Gastroesophageal sphincter (tissue), 4 donors: ENCODE measurements around the gene BCLAF1. TPM values are rescaled to one million over a fixed set of nuclear protein-coding genes. Genes with fewer than 3 reads are reported as not detected.

Experiments
- ATAC-seq: fragments of 150-250 bp; one replicate; pipeline ENCODE4 v1.9.1; 2016; ENCODE audit warnings: mild to moderate bottlenecking, moderate library complexity
- H3K27ac ChIP-seq, 4 donors: fragments of 200-600 bp; sonication (generic) in 3 of 4; 1 replicate in 3 of 4; 2 replicates in 1 of 4; pipeline ENCODE4 v1.5.1; 2016 to 2019
- H3K27me3 ChIP-seq: fragments of 200-600 bp; sonication (generic); one replicate; pipeline ENCODE4 v1.5.1; 2019
- H3K36me3 ChIP-seq, 2 donors: fragments of 200-600 bp; sonication (generic); one replicate each; pipeline ENCODE4 v1.5.1; 2019; ENCODE audit warnings: control low read depth in 1 of 2
- H3K4me1 ChIP-seq, 3 donors: fragments of 200-600 bp; sonication (generic); 1 replicate in 2 of 3; 2 replicates in 1 of 3; pipeline ENCODE4 v1.5.1; 2016 to 2019; ENCODE audit warnings: control low read depth in 2 of 3
- H3K4me3 ChIP-seq, 2 donors: fragments of 200-600 bp; sonication (generic); one replicate each; pipeline ENCODE4 v1.5.1; 2019; ENCODE audit warnings: mild to moderate bottlenecking in 1 of 2, moderate library complexity in 1 of 2
- H3K9me3 ChIP-seq, 3 donors: fragments of 200-600 bp; sonication (generic); one replicate each; pipeline ENCODE4 v1.5.1; 2017 to 2019; ENCODE audit warnings: control low read depth in 2 of 3
- CTCF ChIP-seq, 4 experiments: fragments of 200-600 bp in 2 of 4; fragments of 450-650 bp in 2 of 4; sonication (generic) in 1 of 4; IDR thresholded peaks; one replicate each; pipeline ENCODE4 v1.5.1; 2017 to 2019; ENCODE audit warnings: antibody characterized with exemption in 4 of 4, mild to moderate bottlenecking in 2 of 4, moderate library complexity in 2 of 4
- EP300 ChIP-seq: sonication (generic); formaldehyde crosslinking; IDR thresholded peaks from one replicate; pipeline ENCODE4 v1.6.1; 2017; ENCODE audit warnings: antibody characterized with exemption, mild to moderate bottlenecking
- POLR2A ChIP-seq, 2 donors: fragments of 450-650 bp; IDR thresholded peaks; one replicate each; pipeline ENCODE4 v1.6.1; 2017; ENCODE audit warnings: antibody characterized with exemption in 2 of 2, mild to moderate bottlenecking in 2 of 2, moderate library complexity in 1 of 2
- POLR2AphosphoS5 ChIP-seq: sonication (generic); formaldehyde crosslinking; IDR thresholded peaks from one replicate; pipeline ENCODE4 v1.6.1; 2017; ENCODE audit warnings: antibody characterized with exemption
- WGBS, 2 donors: methylation state at CpG; one replicate each; pipeline ENCODE4 v1.1.5; 2018; ENCODE audit warnings: low coverage in 1 of 2; 5-methylcytosine and 5-hydroxymethylcytosine counted together
- total RNA-seq, 4 donors: library from RNA; depleted of rRNA; stranded (reverse); fragments of >200 nt; gene quantifications; one replicate each; pipeline ENCODE4 v1.1.0, GENCODE V29; 2016

BCLAF1 gene
- total RNA-seq, 4 donors from 2014 or later = 82.5 to 124 (median 105) TPM

GRCh38 chr6:136244061-136244616 is 45.5 kb downstream of the BCLAF1 start:
- Histone ChIP-seq H3K4me3 (no peak overlapping the region), H3K27ac (no peak overlapping the region), H3K4me1 (no peaks in the 10 kb centered on the region), H3K27me3 (no peaks in the 10 kb centered on the region), H3K36me3 (no peaks in the 10 kb centered on the region), H3K9me3 (no peaks in the 10 kb centered on the region)
- TF ChIP-seq EP300 = no peak
- no peak for TF ChIP-seq CTCF (IDR thresholded peaks at IDR 0.05)
- no peak for TF ChIP-seq POLR2A (IDR thresholded peaks at IDR 0.05)
- TF ChIP-seq POLR2AphosphoS5 = no peak
- WGBS, 2 donors = 82 to 86% methylated on average over 5 of the region's 5 CpGs
- no peak for ATAC-seq

- no peak overlapping the region for H3K4me3 ChIP-seq
- no peak for TF ChIP-seq POLR2AphosphoS5
- TF ChIP-seq EP300 = no peak
- no peak for TF ChIP-seq CTCF (IDR thresholded peaks at IDR 0.05)
- no peak for TF ChIP-seq POLR2A (IDR thresholded peaks at IDR 0.05)
- H3K27ac ChIP-seq = no peak overlapping the region
- WGBS, 2 donors = 58 to 90% methylated on average over 4 to 8 of the region's 9 CpGs
- H3K27me3 ChIP-seq = no peaks in the 10 kb centered on the region
- no peaks in the 10 kb centered on the region for H3K36me3 ChIP-seq
- H3K9me3 ChIP-seq = no peaks in the 10 kb centered on the region
- no peak for ATAC-seq
- no peaks in the 10 kb centered on the region for H3K4me1 ChIP-seq
Observed at GRCh38 chr6:136236466-136237293, 53.0 kb downstream of the BCLAF1 start.

- no peaks in the 10 kb centered on the region for H3K36me3 ChIP-seq
- peaks cover 0 to 9% (median 0%) of the 10 kb centered on the region in 3 donors for H3K4me1 ChIP-seq
- ATAC-seq = no peak
- TF ChIP-seq POLR2AphosphoS5 = no peak
- TF ChIP-seq CTCF (IDR thresholded peaks at IDR 0.05) = no peak
- TF ChIP-seq EP300 = no peak
- no peak for TF ChIP-seq POLR2A (IDR thresholded peaks at IDR 0.05)
- H3K27me3 ChIP-seq = no peaks in the 10 kb centered on the region
- H3K9me3 ChIP-seq = no peaks in the 10 kb centered on the region
- H3K27ac ChIP-seq = no peak overlapping the region
- H3K4me3 ChIP-seq = no peak overlapping the region
- WGBS, 2 donors = 63% methylated on average over 2 of the region's 4 CpGs; no CpG with 5 or more reads in 1 of the 2 donors
Observed at GRCh38 chr6:136235233-136235564, 54.4 kb downstream of the BCLAF1 start.

GRCh38 chr6:136232701-136233100 is 56.9 kb downstream of the BCLAF1 start:
- Histone ChIP-seq H3K4me1 (peaks cover 0 to 9% (median 0%) of the 10 kb centered on the region in 3 donors), H3K4me3 (no peak overlapping the region), H3K27ac (no peak overlapping the region), H3K36me3 (no peaks in the 10 kb centered on the region), H3K27me3 (no peaks in the 10 kb centered on the region), H3K9me3 (no peaks in the 10 kb centered on the region)
- 94 to 100% methylated on average over 1 of the region's 1 CpG for WGBS, 2 donors
- TF ChIP-seq POLR2AphosphoS5 (no peak), EP300 (no peak), POLR2A (IDR thresholded peaks at IDR 0.05) (no peak), CTCF (IDR thresholded peaks at IDR 0.05) (no peak)
- no peak for ATAC-seq
